Karpas-422 (cell line): ENCODE data around the gene WDTC1. TPM values are rescaled to one million over a fixed set of nuclear protein-coding genes. Genes with fewer than 3 reads are reported as not detected.
A peak's percentile ranks its signal among the peaks of the same experiment; 100 is the strongest.
"Not testable (repeated sequence)": the region's sequence is repeated elsewhere in the genome, so short reads cannot be mapped to it uniquely, and the experiment has no call there.

Experiments used
- DNase-seq: peaks from one replicate; pipeline ENCODE4 v3.0.0-alpha.2; 2015
- H2AFZ ChIP-seq: fragments of 200-600 bp; sonication (generic); 2 replicates; pipeline ENCODE4 v1.6.1; 2014; ENCODE audit warnings: antibody characterized with exemption, low read length, mixed read lengths
- H3K27ac ChIP-seq: fragments of 200-600 bp; sonication (generic); 2 replicates; pipeline ENCODE4 v1.5.1; 2014; ENCODE audit warnings: mild to moderate bottlenecking, low read length, moderate library complexity
- H3K27me3 ChIP-seq: fragments of 200-600 bp; sonication (generic); 2 replicates; pipeline ENCODE4 v1.6.1; 2014; ENCODE audit warnings: low read length, mixed read lengths
- H3K36me3 ChIP-seq: fragments of 200-600 bp; sonication (generic); 2 replicates; pipeline ENCODE4 v1.6.1; 2014; ENCODE audit warnings: low read length, mixed read lengths; ENCODE audit not compliant: insufficient read depth
- H3K4me1 ChIP-seq: fragments of 200-600 bp; sonication (generic); 2 replicates; pipeline ENCODE4 v1.6.1; 2014; ENCODE audit warnings: mild to moderate bottlenecking, low read length, mixed read lengths
- H3K4me2 ChIP-seq: fragments of 200-600 bp; sonication (generic); 2 replicates; pipeline ENCODE4 v1.6.1; 2014; ENCODE audit warnings: low read length, low read depth, mild to moderate bottlenecking; ENCODE audit not compliant: poor library complexity, severe bottlenecking
- H3K4me3 ChIP-seq: fragments of 200-600 bp; sonication (generic); 2 replicates; pipeline ENCODE4 v1.5.1; 2014; ENCODE audit warnings: mild to moderate bottlenecking, antibody characterized with exemption, low read length, mixed read lengths
- H3K79me2 ChIP-seq: fragments of 200-600 bp; sonication (generic); 2 replicates; pipeline ENCODE4 v1.6.1; 2014; ENCODE audit warnings: mild to moderate bottlenecking, low read length, mixed read lengths
- H3K9ac ChIP-seq: fragments of 200-600 bp; sonication (generic); 2 replicates; pipeline ENCODE4 v1.6.0; 2014; ENCODE audit warnings: low read length
- H3K9me2 ChIP-seq: fragments of 200-600 bp; sonication (generic), shearing (Covaris generic); replicated peaks from 2 replicates; pipeline ENCODE4 v1.6.0; 2014; ENCODE audit warnings: mild to moderate bottlenecking, low read length, moderate library complexity; ENCODE audit not compliant: insufficient read depth
- H3K9me3 ChIP-seq: fragments of 300-700, 200-600 bp; sonication (generic); 2 replicates; pipeline ENCODE4 v1.6.1; 2014; ENCODE audit warnings: low read length, mixed read lengths
- H4K20me1 ChIP-seq: fragments of 200-600 bp; sonication (generic); 2 replicates; pipeline ENCODE4 v1.6.1; 2014; ENCODE audit warnings: mild to moderate bottlenecking, antibody characterized with exemption, low read length, low read depth; ENCODE audit not compliant: insufficient read depth
- total RNA-seq: library from RNA; depleted of rRNA; stranded (reverse); fragments of >200 nt; shearing (Covaris generic); gene quantifications from 2 replicates; pipeline ENCODE4 v1.2.3, GENCODE V29; 2014; ENCODE audit warnings: low replicate concordance

WDTC1 gene
- total RNA-seq, 1 experiment from 2014 or later, result 37.0 TPM

DNA sequence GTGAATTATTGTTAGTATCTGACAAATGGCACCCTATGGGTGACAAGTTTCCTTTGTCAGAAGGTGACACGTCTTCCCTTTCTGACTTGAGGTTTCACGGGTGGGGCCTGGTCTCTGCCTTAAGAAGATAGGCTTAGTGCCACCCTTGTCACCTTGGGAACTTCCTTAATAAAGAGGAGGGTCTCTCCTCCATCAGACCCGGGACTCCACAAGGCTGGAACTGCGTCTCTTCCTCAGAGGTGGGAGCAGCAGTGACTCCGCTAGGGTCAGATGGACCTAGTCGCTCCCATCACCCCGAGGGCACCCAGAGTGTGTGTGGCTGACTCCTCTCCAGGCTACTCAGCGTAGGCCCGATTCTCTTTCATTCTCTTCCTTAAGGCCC lies 774 bp upstream of the WDTC1 start:
- Histone ChIP-seq H3K9ac (peak overlapping the region; percentile 68), H3K27ac (no peak overlapping the region), H4K20me1 (no peaks in the 10 kb centered on the region), H3K4me3 (peak overlapping the region; percentile 67), H3K9me3 (no peaks in the 10 kb centered on the region), H3K9me2 (no peaks in the 10 kb centered on the region), H3K36me3 (no peaks in the 10 kb centered on the region), H3K4me1 (peaks cover 30% of the 10 kb centered on the region), H3K4me2 (peak overlapping the region; percentile 75), H3K27me3 (no peaks in the 10 kb centered on the region), H3K79me2 (peaks cover 36% of the 10 kb centered on the region), H2AFZ (peak overlapping the region; percentile 89)
- no peak for DNase-seq

DNA sequence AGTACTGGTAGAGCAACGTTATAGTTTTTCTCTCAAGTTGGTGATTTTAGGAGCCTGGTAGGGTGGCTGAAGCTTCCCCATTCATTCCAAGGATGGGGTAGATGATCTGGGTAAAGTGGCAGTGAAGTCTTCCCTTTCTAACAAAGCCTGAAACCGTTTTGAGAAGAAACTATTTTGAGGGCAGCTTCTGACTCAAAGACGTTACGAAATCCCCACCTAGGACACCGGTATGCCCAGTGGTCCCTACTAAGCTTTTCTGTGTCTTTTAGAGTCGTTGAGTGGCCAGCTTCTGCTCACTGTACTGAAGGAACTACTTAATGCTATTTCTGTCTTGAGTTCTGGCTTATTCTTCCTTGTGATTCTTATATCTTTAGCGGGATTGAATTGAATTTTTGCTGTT lies 1.4 kb downstream of the WDTC1 start:
- H3K4me1 ChIP-seq, result peaks cover 38% of the 10 kb centered on the region
- H3K9me3 ChIP-seq, result no peaks in the 10 kb centered on the region
- H4K20me1 ChIP-seq, result no peaks in the 10 kb centered on the region
- H3K36me3 ChIP-seq, result no peaks in the 10 kb centered on the region
- peak overlapping the region; percentile 64 for H3K9ac ChIP-seq
- no peaks in the 10 kb centered on the region for H3K27me3 ChIP-seq
- DNase-seq, result peak; percentile 65
- H3K4me2 ChIP-seq, result peak overlapping the region; percentile 80
- H3K27ac ChIP-seq, result peak overlapping the region; percentile 64
- H3K9me2 ChIP-seq, result no peaks in the 10 kb centered on the region
- peak overlapping the region; percentile 65 for H3K4me3 ChIP-seq
- peaks cover 52% of the 10 kb centered on the region for H3K79me2 ChIP-seq
- no peak overlapping the region for H2AFZ ChIP-seq

DNA sequence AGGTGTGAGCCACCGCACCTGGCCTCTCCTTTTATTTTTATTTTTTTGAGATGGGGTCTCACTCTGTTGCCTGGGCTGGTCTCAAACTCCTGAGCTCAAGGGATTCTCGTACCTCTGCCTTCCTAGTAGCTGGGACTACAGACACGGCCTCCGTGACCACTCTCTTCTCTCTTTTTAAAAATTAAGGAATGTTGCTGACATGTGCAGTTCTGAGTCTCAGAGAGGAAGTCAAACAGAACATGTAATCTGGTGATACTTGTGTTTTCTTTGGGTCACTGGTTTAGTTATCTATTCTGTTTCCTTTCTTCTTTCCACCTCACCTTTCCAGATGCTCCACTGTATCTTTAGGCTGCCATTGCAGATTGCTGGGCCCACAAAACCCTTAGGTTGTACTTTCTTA lies 2.7 kb downstream of the WDTC1 start:
- Histone ChIP-seq H3K79me2 (peaks cover 65% of the 10 kb centered on the region), H3K9ac (no peak overlapping the region), H3K4me2 (no peak overlapping the region), H3K9me3 (no peaks in the 10 kb centered on the region), H3K4me3 (no peak overlapping the region), H3K36me3 (no peaks in the 10 kb centered on the region), H4K20me1 (no peaks in the 10 kb centered on the region), H2AFZ (no peak overlapping the region), H3K27me3 (no peaks in the 10 kb centered on the region), H3K27ac (0 out of 2 replicates have a peak overlapping the region, but pooled peaks have one; percentile 22), H3K9me2 (no peaks in the 10 kb centered on the region), H3K4me1 (peaks cover 45% of the 10 kb centered on the region)
- DNase-seq, result no peak

DNA sequence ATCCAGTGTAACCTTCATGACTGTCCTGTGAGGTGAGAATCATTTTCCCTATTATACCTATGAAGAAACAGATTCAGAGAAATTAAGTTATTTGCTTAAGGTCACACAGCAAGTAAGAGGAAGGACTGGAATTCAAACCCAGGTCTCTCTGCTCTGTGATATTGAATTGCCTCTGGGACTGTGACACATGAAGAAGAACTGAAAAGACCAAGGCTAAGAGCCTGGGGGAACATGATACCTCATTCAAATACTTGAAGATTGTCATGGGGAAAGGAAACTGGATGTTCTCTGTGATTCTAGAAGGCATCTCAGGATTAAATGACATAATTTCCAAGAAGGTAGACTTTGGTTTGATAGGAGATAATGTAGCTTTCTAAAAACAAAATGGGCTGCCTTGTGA lies 3.6 kb downstream of the WDTC1 start:
- no peak overlapping the region for H2AFZ ChIP-seq
- peak; percentile 50 for DNase-seq
- no peak overlapping the region for H3K4me3 ChIP-seq
- peaks cover 72% of the 10 kb centered on the region for H3K79me2 ChIP-seq
- H3K9me2 ChIP-seq, result no peaks in the 10 kb centered on the region
- no peak overlapping the region for H3K9ac ChIP-seq
- H3K9me3 ChIP-seq, result no peaks in the 10 kb centered on the region
- H3K27ac ChIP-seq, result peak overlapping the region; percentile 41; the same call in 1 of the 2 replicates
- no peaks in the 10 kb centered on the region for H4K20me1 ChIP-seq
- H3K4me2 ChIP-seq, result peak overlapping the region; percentile 41
- peaks cover 45% of the 10 kb centered on the region for H3K4me1 ChIP-seq
- no peaks in the 10 kb centered on the region for H3K36me3 ChIP-seq
- H3K27me3 ChIP-seq, result no peaks in the 10 kb centered on the region

DNA sequence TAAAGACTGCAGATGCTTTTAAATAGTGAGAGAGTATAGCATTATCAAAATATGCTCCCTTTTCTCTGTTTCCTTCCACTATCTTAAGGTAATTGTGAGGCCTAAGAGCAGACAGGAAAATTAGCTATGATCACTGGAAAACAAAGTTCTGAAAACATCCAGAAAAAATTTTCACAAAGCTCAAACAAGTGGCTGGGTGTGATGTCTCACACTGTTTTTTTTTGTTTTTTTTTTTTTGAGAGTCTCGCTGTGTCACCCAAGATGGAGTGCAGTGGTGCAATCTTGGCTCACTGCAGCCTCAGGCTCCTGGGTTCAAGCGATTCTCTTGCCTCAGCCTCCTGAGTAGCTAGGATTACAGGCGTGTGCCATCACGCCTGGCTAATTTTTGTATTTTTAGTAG lies 7.2 kb downstream of the WDTC1 start:
- no peak overlapping the region for H3K4me3 ChIP-seq

DNA sequence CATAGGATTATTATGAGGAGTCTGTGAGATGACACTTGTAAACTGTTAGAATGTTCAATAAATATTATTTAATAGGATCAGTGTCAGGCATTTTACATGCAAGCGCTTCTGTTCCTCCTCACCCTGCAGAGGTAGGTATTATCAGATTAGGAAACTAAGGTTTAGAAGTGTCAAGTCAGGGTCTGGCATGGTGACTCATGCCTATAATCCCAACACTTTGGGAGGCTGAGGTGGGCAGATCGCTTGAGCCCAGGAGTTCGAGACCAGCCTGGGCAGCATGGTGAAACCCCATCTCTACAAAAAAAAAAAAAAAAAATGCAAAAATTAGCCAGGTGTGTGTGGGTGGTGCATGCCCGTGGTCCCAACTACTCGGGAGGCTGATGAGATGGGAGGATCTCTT lies 9.2 kb downstream of the WDTC1 start:
- peaks cover 82% of the 10 kb centered on the region for H3K79me2 ChIP-seq
- H3K9ac ChIP-seq, DNase-seq: not testable (repeated sequence)

More for the DNA sequence above, 7.2 kb downstream of the WDTC1 start:
- H3K27me3 ChIP-seq, result no peaks in the 10 kb centered on the region
- no peak for DNase-seq
- no peaks in the 10 kb centered on the region for H4K20me1 ChIP-seq
- H3K9ac ChIP-seq, result no peak overlapping the region
- peaks cover 8% of the 10 kb centered on the region for H3K36me3 ChIP-seq
- peaks cover 84% of the 10 kb centered on the region for H3K79me2 ChIP-seq
- H3K9me3 ChIP-seq, result no peaks in the 10 kb centered on the region
- H3K4me2 ChIP-seq, result no peak overlapping the region
- no peaks in the 10 kb centered on the region for H3K9me2 ChIP-seq
- H2AFZ ChIP-seq, result no peak overlapping the region
- H3K27ac ChIP-seq, result peak overlapping the region; percentile 64
- H3K4me1 ChIP-seq, result peaks cover 45% of the 10 kb centered on the region

DNA sequence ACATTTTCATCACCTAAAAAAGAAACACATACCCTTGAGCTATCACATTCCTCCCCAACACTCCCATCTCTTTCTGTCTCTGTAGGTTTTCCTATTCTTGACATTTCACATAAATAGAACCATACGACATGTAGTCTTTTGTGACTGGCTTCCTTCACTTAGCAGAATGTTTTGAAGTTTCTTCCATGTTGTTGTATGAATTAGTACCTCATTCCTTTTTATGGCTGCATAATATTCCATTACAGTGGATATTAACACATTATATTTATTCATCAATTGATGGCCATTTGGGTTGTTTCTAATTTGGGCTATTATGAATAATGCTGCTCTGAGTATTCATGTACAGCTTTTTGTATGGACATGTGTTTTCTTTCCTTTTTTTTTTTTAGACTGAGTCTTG lies 11.8 kb downstream of the WDTC1 start:
- Histone ChIP-seq H3K4me3 (no peak overlapping the region), H3K9ac (no peak overlapping the region), H3K36me3 (peaks cover 8% of the 10 kb centered on the region), H2AFZ (no peak overlapping the region), H3K9me3 (no peaks in the 10 kb centered on the region), H4K20me1 (no peaks in the 10 kb centered on the region), H3K4me1 (peaks cover 44% of the 10 kb centered on the region), H3K4me2 (no peak overlapping the region), H3K79me2 (peaks cover 72% of the 10 kb centered on the region), H3K9me2 (no peaks in the 10 kb centered on the region), H3K27me3 (no peaks in the 10 kb centered on the region), H3K27ac (no peak overlapping the region)
- no peak for DNase-seq

More for the DNA sequence above, 9.2 kb downstream of the WDTC1 start:
- H3K4me2 ChIP-seq, H4K20me1 ChIP-seq, H3K27me3 ChIP-seq, H3K4me3 ChIP-seq, H3K36me3 ChIP-seq, H2AFZ ChIP-seq, H3K9me2 ChIP-seq, H3K9me3 ChIP-seq: not testable (repeated sequence)
- H3K4me1 ChIP-seq, result peaks cover 31% of the 10 kb centered on the region
- peak overlapping the region; percentile 18; the same call in 1 of the 2 replicates for H3K27ac ChIP-seq

DNA sequence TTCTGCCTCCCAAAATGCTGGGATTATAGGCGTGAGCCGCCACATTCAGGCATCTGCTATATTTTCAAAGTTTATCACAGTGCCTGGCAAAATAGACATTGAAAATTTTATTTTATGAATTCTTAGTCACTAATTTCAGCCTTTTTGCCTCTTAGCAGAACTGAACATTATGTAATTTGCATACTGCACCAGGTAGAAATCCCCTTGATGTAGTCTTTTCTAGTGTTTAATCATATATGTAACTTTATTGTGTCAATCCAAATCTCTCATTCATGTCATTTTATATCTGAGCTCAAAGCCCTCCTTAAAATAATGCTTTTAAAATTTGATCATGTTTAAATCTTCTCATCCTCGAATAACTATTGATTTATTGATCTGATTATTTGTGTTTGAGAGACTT lies 19.2 kb downstream of the WDTC1 start:
- H3K27me3 ChIP-seq, result no peaks in the 10 kb centered on the region
- H3K9me3 ChIP-seq, result no peaks in the 10 kb centered on the region
- no peaks in the 10 kb centered on the region for H4K20me1 ChIP-seq
- peak overlapping the region; percentile 97 for H3K27ac ChIP-seq
- H3K79me2 ChIP-seq, result peaks cover 54% of the 10 kb centered on the region
- H2AFZ ChIP-seq, result peak overlapping the region; percentile 32
- no peaks in the 10 kb centered on the region for H3K36me3 ChIP-seq
- H3K4me2 ChIP-seq, result peak overlapping the region; percentile 77
- DNase-seq, result peak; percentile 68
- no peaks in the 10 kb centered on the region for H3K9me2 ChIP-seq
- H3K4me3 ChIP-seq, result peak overlapping the region; percentile 55
- peak overlapping the region; percentile 64 for H3K9ac ChIP-seq
- peaks cover 69% of the 10 kb centered on the region for H3K4me1 ChIP-seq

DNA sequence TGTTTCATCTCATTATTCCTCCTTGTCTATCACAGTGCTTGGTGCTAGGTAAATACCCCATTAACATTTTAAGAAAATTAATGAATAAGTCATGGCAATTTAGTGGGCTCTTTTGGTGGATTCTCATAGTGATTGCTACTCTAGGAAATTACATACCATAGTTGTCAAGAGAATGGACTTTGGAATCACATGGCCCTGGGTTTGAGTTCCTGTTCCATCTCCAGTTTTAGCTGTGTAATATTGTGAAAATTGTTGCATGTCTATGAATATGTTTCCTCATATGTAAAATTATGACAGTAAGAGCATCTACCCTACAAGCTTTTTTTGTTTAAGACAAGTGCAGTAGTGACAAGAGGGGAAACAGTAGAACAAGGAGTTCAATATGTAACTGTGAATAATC lies 20.7 kb downstream of the WDTC1 start:
- H3K4me1 ChIP-seq, result peaks cover 53% of the 10 kb centered on the region
- no peak overlapping the region for H2AFZ ChIP-seq
- H3K9me3 ChIP-seq, result no peaks in the 10 kb centered on the region
- no peak overlapping the region for H3K4me3 ChIP-seq
- H3K9me2 ChIP-seq, result no peaks in the 10 kb centered on the region
- H3K27ac ChIP-seq, result peak overlapping the region; percentile 97
- H3K4me2 ChIP-seq, result peak overlapping the region; percentile 77
- no peak for DNase-seq
- no peak overlapping the region for H3K9ac ChIP-seq
- peaks cover 52% of the 10 kb centered on the region for H3K79me2 ChIP-seq
- H3K36me3 ChIP-seq, result no peaks in the 10 kb centered on the region
- no peaks in the 10 kb centered on the region for H4K20me1 ChIP-seq
- no peaks in the 10 kb centered on the region for H3K27me3 ChIP-seq
